Stimulated activated CD8-positive, alpha-beta memory T cell treated with anti-CD3 and anti-CD28 coated beads, Interleukin-7, amount 100 ng/mL, for 48 hours (primary cell): ENCODE results near the gene DPYSL3.

ENCODE experiments used
- DNase-seq, 2 donors: peaks; one replicate each; pipeline ENCODE4 v3.0.0-alpha.2; 2020; ENCODE audit warnings: low read depth in 1 of 2; ENCODE audit errors: extremely low read depth in 1 of 2

The DPYSL3 gene

DNA sequence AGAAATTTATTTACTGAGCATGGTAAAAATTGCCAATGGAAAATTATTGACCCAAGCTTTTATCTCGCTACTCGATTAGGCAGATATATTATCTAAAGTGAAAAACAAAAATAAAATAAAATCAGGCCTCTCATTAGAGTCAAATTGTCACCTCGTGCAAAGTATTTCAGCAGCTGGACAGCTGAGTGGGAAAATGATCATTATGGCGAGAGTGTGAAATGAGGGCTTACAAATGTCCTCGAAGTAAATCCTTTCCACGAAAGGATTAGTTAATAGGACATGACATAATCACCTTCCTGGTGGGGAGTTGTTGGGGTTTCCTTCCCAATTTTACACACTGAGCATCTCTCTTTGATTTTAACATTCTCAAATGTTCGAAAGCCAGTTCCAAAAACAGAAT is 5.4 kb upstream of the DPYSL3 start:
- DNase-seq = no peak

DNA sequence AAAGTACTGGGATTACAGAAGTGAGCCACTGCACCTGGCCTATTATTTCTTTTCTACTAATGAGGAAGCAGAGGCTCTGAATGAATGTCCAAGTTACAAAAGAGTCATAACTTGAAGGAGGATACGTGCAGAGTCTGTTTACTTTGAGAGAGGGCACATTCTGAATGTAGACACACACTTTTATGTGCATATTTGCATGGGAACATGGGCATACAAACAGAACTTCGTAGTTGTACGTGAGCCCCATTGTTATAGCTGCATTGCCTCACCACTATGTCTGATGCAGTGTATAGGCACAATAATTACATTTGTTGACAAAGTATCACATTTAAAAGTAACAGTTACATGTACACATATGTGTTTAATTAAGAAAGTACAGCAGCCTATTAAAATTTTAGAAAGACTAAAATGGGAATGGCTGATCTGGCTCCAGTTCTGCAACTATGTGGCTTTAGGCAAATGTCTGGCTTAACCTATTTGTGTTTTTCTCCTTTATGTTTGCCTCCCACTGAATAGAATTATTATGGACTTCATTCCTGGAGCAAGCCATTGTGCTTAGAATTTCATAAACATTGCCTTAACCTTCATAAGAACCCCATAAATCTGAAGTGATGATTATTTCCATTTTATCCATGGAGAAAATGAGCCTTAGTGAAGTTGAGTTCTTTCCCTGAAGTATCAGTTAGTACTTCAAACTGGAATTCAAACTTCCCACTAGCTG is 3.0 kb upstream of the DPYSL3 start:
- DNase-seq = no peak

DNA sequence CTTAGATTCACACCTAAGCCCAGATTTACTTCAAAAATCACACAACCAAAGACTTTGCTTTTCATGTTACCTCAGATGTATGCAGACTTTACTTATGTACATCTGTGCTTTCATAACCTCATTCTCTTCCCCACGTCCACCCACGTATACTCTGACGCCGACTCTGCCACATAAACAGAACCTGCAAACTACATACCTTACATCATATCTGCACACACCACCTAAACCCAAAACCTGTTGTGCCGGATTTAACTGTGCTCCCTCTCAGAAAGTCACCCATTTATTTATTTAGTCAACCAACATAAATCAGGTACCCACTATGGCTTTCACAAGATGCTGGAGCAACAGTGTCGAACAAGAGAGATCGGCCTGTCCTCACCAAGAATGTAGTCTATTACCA is 1.0 kb upstream of the DPYSL3 start:
- no peak for DNase-seq

DNA sequence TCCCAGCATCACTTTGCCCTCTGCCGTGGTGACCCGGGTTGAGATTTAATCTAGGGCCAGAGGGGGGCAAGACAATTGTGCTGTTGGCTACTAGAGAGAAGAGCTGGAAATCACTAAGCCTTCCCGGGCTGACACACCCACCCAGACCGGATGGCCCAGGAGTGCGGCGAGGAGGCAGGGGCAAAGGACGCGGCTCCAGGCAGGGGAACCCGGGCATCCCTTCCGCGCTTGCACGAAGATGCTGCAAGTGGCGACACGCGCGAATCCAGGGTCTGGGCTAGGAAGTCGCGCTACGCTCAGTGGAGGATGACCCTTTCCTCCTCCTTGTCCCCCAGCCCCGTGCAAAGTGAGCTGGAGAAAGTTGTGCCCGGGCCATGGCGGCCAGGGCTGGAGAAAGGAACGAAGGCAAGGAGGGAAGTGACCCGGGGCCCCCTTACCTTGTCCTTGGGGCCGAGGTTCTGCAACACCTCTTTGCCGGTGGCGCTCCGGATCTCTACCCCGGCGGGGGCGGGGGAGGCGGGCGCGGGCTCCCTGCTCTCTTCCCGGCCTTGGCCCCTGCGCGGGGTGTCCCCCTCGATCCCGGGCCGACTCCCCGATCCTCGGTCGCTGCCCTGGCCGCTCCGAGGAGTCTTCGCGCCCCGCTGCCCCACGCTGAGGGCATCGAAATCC is 693 bp downstream of the DPYSL3 start:
- DNase-seq = no peak

DNA sequence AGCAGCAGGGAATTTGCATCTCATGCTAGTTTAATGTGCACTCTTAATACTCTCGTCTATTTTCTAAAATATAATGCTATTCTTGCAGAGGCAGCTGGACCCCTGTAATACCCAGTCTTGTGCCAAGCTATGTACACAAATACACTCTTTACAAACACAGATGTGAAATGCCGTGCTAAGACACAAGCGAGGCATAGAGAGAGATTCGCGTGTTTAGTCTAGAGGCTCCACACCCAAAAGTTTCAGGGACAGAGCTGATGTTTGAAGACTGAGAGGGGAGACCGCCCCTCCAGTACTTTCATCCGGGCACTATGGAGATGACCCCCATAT is 1.2 kb downstream of the DPYSL3 start:
- DNase-seq = no peak

DNA sequence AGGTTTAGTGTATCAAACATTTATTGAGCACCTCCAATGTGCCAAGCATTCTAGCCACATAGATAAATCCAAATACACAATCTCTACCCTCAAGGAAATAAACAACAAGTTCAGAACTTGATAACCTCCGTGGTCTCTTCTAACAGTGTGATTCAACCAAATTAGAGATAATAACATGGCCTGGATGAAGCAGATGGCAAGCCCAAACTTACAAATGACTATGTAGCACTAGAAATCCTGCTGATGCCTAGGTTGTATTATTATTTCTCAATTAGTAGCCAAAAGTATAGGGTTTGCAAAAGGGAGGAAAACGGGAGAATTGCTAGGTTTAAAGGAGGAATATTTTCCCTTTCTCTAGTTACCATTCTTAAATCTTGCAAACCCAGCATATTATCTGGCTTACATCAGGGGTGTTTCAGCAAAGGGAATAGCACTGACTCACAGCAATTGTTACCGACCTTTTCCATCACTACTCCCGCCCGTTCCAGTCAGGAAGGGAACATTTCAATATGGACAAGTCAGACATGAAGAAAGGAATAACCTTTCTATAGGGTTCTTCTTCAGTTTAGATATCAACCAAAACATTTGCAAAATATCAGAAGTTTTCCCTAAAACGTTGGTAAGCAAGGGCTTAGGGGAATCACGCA is 2.3 kb downstream of the DPYSL3 start:
- DNase-seq = no peak

DNA sequence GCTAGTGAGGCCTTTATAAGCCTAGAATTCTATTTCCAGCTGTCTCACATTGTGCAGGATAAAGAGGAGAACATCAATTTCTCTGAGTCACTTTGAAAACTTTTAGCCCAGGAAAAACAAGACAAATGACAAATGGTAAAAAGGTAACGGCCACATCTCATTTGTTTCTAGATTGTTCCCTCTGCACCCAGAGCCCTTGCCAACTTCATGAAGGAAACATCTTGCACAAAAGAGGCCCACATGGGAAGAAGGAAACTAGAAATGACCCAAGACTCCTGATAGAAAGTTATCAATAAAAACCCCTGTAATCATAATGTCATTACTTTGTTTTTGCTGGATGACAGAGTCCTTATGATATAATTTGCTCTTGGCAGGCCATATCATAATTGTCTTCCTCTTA is 5.3 kb downstream of the DPYSL3 start:
- DNase-seq = no peak

DNA sequence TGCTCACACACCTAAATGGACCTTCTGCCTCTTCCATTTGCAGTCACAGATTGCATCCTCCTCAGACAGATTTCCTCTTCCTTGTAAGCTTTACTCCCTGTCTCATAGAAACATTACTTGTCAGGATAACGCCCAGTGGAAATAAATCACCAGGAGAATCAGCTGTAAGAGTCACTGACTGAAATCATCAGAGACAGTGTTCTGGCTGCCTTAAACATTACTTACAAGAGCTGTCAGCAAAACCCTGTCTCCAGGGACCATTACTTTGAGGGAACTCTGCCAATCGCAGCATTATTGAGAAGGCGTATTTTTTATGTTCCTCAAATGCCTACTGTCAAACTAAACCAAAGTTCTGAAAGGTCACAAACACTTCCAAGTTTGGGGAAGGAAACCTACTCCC is 5.9 kb downstream of the DPYSL3 start:
- no peak for DNase-seq

DNA sequence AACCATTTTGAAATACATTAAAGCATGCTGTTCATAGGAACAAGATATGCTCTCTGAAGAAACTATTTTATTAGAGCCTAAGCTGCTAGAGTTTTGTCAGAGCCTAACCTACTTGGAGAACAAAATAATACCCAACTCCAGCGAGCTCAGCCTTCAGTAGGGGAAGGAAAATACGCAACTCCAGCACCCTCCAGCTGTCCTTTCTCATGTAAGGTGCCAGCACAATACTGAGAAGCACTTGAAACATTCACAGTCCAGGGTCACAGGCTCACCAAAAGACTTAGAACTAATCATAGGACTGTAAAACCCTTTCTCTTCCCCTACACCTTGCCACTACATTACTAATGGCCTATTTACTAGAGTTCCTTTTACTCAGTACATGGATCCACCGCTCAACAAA is 18.9 kb downstream of the DPYSL3 start:
- no peak for DNase-seq

DNA sequence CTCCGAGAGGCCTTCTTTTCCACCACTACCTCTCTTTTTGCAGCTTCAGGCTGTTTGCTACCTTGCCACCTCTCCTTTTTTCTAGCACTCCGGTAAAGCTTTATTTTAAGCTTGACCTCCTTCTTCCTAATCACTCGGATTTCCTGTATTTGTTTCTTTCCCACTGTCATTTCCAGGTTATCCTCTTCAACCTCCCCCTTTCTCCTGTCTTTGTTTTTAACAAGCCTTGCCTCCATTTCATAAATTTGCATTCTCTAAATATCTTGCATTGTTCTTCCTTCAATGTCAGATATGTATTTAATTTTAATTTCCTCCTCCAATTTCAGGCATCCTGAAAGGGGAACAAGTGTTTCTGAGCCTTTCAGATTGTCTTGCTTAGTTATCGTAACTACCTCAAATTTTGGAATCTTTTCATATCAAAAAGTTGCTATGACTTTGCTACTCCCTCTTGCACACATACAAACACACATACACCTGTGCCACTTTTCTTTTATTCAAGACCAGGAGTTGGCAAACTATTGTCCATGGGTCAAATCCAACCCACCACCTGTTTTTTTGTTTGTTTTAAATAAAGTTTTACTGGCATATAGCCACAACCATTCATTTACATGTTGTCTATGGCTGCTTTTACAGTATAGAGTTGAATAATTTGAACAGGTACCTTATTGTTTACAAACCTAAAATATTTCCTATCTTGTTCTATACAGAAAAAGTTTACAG is 22.7 kb downstream of the DPYSL3 start:
- no peak for DNase-seq

DNA sequence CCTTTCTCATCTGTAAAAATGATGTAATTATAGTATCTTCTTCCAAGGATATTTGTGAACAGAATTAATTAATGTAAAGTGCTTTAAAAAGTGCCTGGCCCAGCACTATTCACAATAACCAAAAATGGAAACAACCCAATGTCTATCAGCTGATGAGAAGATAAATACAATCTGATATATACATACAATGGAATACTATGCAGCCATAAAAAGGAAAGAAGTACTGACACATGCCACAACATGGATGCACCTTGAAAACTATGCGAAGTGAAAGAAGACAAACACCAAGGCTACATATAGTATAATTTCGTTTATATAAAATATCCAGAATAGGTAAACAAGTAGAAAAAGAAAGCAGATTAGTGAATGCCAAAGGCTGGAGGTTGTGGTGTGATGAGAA is 24.1 kb downstream of the DPYSL3 start:
- no peak for DNase-seq

DNA sequence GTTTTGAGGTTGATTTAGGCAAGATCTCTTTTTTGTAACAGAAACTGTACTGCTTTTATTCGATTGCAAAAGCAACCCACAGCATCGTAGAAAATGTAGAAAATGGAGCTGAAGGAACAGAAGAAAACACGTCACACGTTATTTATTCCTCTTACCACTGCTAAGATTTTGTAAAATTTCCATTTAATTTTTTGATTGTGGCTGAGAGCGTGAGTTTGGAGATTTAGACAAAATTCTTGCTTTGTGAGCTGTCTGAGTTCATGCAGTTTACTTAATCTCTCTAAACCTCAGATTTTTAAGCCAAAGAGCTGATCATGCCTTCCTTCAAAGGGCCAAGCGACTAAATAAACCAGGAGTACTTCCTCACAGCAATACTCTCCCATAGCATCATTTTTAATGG is 24.8 kb downstream of the DPYSL3 start:
- DNase-seq = no peak

DNA sequence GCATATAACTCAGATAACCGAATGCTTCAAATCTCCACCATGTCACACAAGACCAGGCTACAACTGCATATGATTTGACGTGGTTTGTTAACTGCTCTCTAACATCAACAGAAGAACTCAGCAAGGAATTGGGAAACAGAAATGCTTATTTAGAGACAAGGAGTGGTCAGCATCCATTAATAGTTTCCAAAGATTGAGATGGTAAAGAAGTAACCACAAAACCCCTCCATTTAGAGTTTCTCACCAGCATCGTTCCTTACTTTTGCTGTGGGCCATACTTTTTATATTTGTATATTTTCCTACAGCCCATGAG is 25.2 kb downstream of the DPYSL3 start:
- DNase-seq = no peak

DNA sequence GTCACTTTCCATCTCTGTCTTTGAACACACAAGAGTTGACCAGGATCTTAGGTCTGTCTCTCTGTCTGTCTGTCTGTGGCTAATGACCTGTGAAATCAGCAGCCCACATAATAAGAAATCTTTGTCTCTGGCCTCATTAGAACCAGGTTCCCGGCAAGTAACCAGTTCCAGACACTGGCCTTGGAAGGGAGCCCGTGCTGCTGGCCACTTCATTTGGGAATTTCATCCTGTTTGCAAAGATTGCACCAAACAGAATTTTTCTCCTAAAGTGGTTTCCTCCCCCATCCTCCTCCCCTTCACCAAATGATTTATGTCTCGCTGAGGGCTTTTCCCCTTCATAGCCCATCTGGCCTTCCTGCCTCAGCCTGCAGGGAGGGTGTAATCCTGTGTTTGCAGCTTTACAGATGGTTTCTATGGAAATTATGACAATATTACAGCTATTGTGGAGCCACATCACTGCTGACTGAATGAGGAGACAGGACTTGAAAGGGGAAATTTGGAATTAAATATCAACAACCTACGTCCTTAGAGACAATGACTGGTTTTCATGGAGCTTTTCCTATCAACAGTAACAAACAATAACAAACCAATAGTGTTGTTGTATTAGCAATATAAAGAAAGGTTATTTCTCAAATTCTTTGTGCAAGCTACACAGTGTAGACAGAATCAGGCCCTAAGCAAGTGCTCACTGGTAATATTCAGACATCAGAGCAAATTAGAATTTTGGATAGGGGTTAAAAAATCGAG is 25.7 kb downstream of the DPYSL3 start:
- DNase-seq = no peak

DNA sequence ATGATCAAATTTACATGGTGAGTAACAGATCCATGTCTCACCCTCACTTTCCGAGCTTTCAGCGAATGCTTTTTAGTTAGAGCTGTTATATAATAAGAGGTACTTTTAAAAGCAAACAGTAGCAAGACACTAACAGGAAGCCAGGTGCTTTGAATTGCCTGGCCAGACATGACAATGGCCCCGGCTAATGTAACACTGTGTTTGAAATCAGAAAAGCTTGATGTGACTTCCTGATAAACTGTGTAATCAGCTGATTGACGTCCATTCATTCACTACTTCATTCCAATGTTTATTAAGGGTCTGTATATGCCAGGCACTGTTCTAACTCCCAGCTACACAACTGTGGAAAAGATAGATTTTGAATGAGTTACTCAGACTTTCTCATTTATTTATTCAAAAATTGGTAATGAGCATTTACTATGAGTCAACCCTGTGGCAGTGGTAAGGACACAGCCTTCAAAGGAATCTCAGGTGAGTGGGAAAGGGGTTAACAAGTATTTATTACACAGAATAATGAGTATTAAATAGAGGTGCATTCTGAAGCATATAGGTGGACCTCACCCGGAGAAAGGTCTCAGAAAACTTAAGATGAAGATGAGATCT is 26.6 kb downstream of the DPYSL3 start:
- no peak for DNase-seq

DNA sequence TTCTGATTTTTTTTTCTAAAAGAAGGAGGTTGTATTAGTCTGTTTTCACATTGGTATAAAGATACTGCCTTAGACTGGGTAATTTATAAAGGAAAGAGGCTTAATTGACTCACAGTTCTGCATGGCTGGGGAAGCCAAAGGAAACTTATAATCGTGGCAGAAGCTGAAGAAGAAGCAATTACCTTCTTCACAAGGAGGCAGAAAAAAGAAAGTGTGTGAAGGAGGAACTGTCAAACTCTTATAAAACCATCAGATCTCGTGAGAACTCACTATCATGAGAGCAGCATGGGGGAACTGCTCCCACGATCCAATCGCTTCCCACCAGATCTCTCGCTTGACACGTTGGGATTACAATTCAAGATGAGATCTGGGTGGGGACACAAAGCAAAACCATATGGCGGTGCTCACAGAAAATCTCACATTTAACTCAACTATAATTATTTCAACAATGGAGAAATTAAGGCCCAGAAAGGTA is 27.1 kb downstream of the DPYSL3 start:
- DNase-seq = no peak

DNA sequence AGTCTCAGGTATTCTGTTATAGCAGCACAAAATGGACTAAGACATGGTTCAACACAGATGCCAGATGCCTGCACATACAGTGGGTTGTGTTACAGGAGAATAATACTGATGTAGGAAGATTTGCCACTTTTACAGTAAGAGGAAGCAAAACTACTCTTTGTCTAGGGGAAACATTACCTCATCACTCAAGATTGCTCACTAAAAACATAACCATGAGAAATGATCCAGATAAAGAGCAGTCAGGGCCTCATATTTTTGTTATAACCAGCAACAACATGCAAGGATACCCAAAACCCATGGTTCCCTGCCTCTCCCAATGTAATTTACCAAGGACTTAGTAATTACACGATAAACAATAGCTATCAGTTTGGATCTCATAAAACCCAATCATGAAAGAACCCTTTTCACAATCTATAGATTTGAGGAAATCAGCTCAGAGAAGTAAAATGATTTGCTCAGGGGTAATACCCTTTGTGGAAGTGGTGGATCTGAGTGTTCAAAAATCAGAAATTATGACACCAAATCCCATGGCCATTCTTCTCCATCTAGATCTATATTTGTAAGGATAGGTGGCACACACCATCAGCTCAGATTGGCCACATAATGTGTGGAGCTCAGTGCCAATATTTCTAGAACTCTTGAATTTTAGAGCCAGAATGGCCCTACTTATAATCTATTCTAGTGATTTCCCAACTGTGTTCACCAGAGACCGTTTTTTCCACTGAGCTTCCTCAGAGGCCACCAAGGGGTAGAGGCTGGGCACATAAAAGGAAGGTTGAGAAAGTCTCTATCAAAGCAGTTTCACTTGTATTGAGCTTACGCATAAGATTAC is 27.8 kb downstream of the DPYSL3 start:
- no peak for DNase-seq

DNA sequence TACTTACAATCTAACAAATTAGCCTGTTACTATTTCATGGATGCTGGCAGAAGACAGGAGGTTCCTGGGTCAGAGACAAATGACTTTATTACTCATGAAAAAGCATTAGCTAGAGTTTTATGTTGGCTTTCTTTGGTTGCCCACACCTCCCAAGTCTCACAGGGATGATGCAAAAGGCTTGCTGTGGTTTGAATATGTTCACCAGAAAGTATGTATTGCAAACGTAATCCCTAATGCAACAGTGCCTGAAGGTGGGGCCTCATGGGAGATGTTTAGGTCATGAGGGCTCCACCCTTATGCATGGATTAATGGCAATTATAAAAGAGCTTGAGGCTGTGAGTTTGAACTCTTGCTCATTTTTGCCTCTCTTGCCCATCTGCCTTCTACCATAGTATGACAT is 28.5 kb downstream of the DPYSL3 start:
- no peak for DNase-seq

DNA sequence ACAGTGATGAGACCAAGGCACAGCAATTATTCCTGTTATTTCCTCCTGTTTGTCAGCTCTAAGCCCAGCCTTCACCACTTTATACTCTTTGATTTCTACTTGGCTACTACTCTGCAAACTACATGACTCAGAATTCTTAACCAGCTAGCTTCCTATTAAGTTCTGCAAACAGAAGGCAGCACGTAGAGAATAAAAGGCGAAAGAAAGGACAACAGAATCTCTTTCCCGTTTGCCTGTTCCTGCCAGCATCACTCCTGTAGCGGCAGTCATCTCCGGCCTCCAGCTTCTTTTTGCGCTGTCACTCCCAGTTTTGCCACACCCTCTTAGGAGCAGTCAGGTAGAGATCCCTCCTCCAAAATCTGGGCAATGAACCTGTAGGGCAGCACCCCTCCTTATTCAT is 29.9 kb downstream of the DPYSL3 start:
- DNase-seq = no peak

DNA sequence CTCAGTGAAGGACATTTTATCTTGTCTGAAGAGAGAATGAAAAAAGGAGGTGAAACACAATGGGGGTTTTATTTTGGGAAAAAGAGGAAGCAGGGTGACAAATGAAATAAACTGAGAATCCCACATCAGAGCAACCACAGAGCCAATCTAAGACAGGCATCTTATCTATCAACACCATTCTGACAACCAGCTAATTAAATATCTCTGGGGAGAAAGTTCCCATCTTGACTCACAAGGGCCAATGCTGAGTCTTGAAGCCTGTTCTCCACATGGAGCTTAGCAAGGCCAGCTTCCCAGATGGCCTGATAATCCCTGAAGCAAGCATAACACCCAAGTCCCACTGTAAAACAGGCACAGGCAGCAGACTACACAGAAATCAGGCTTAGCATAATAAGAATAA is 30.4 kb downstream of the DPYSL3 start:
- DNase-seq = no peak
